ENCODE data around the gene JAG1.

Gene JAG1

DNA sequence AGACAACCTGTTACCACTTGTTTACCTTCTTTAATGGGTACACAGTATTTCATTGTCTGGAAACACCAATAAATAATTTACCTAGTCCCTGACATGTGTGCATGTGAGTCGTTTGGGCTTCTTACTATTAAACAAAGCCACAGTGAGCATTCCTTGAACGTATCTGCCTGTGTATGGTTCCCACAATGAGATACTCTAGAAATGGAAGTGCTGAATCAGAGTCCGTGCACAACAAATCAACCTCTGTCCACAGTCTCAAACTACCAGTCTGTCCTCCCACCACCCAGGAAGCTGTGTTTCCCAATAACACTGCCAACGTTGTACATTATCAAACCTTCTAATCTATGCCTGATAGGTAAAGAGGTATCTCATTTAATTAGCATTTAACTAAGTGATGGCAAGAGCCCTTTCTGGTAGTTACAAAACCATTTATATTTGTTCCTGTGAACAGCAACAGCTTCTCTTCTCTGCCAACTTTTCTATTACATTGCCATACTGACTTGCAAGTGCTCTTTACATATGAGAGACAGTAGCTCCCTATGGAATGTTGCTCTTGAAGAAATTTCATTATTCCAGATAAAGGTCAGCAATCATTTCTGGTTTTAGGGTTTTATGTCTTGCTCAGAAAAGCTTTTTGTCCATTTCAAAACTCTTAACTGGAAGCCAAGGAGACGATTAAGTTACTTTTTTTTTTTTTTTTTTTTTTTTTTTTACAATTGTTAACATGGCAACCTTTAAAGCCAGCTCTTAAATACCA, 14.7 kb downstream of the JAG1 start:
- Histone ChIP-seq H3K9me3 (ENCODE audit: control insufficient read depth, low read length) (no peaks in the 10 kb centered on the region), H3K4me1 (ENCODE audit: control insufficient read depth, insufficient read depth, low read length) (peaks cover 21% of the 10 kb centered on the region), H3K27me3 (replicated peaks; ENCODE audit: control insufficient read depth, insufficient read depth, low read length) (no peaks in the 10 kb centered on the region), H3K36me3 (ENCODE audit: control insufficient read depth, insufficient read depth, low read length, severe bottlenecking) (peaks cover 89% of the 10 kb centered on the region), H3K4me3 (ENCODE audit: low read length) (no peak overlapping the region), H3K9ac (ENCODE audit: low read length) (no peak overlapping the region)
- no peak for DNase-seq (ENCODE audit: low read depth)

DNA sequence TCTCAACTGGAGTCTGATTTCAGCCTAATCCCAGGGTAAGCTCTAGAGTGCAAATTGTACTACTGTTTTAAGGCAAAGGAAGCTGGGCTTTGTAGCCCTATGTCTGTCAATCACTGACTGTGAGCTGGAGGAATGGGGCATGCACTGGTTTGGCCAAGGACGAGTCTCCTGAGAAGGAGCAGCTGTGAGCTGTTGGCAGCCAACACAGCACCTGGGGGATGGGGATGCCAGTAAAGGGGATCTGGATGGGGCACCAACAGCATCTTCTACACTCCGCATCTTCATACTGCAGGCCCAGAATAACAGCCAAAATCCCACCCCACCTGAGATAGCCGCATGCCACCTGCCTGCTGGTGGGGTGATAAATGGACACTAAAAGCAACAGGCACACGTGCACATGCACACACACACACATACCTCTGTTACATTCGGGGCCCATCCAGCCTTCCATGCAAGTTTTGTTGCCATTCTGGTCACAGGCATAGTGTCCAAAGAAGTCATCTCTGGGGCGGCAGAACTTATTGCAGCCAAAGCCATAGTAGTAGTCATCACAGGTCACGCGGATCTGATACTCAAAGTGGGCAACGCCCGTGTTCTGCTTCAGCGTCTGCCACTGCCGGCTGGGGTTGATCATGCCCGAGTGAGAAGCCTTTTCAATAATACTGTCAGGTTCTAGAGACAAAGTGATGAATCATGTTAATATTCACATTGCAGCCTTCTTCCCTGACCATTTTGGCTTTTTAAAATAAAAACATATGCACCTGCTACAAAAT, 15.6 kb downstream of the JAG1 start:
- H3K36me3 ChIP-seq (ENCODE audit: control insufficient read depth, insufficient read depth, low read length, severe bottlenecking), result peaks cover 81% of the 10 kb centered on the region
- H3K4me3 ChIP-seq (ENCODE audit: low read length), result no peak overlapping the region
- no peaks in the 10 kb centered on the region for H3K9me3 ChIP-seq (ENCODE audit: control insufficient read depth, low read length)
- DNase-seq (ENCODE audit: low read depth), result no peak
- H3K27me3 ChIP-seq (replicated peaks; ENCODE audit: control insufficient read depth, insufficient read depth, low read length), result no peaks in the 10 kb centered on the region
- H3K4me1 ChIP-seq (ENCODE audit: control insufficient read depth, insufficient read depth, low read length), result peaks cover 28% of the 10 kb centered on the region
- no peak overlapping the region for H3K9ac ChIP-seq (ENCODE audit: low read length)

DNA sequence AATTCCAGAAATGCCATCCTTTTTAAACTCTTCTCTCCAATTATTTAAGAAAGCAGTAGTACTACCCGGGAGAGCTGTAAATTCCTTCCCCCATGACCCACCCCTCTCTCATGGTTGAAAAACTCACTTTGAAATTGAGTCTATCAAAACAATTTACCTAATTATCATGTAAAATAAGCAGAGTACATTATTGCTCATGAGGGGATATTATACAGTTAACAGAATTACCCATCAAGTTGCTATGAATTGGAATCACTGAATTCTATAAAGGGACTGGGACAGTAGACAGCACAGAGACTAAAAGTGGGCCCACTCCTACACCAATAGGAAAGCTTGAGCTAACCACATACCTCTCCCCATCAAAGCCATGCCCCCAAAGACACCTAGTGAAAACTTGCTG, 16.3 kb downstream of the JAG1 start:
- Histone ChIP-seq H3K36me3 (ENCODE audit: control insufficient read depth, insufficient read depth, low read length, severe bottlenecking) (peaks cover 74% of the 10 kb centered on the region), H3K4me1 (ENCODE audit: control insufficient read depth, insufficient read depth, low read length) (peaks cover 35% of the 10 kb centered on the region), H3K4me3 (ENCODE audit: low read length) (no peak overlapping the region), H3K9ac (ENCODE audit: low read length) (no peak overlapping the region), H3K9me3 (ENCODE audit: control insufficient read depth, low read length) (no peaks in the 10 kb centered on the region), H3K27me3 (replicated peaks; ENCODE audit: control insufficient read depth, insufficient read depth, low read length) (no peaks in the 10 kb centered on the region)
- DNase-seq (ENCODE audit: low read depth), result no peak

DNA sequence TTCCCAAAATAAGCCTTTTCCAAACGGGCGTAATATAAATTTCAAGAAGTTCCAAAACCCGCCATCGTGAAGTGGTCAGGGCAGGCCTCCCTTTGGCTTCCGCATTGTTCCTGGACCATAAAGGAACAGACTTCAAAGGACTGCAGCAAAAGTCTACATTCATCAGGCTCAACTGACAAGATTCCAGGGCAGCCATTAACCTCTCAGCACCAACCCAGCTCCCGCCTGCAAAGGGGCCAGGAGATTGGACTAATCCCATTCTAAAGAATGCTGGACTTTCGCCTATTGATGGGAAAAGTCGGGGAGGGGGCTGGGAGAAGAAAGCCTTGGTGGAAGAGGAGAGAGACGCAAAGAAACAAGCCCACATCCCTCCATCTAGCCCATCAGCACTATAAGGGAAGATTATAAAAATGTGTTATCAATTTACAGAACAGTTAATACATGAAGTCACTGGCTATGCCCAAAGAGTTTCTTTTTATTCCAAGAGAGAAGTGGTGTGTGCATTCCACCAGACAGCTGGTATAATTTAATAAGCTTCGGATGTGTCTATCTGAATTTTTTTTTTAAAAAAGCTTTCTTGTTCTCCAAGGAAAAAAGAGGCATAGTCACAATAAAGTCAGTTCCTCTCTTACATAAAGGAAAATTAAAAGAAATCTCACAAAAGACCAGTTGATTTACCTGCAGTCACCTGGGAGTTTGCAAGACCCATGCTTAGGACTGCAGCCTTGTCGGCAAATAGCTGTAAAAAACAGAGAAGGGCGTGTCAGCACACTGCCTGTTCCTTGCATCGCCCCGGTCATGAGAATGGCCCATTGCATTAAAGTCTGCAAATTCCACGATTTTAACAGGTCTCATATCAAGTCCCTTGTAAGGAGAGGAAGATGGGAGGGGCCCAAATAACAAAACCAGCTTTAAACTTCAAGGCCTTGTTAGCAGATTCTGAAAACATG, 17.8 kb downstream of the JAG1 start:
- Histone ChIP-seq H3K9ac (ENCODE audit: low read length) (no peak overlapping the region), H3K9me3 (ENCODE audit: control insufficient read depth, low read length) (no peaks in the 10 kb centered on the region), H3K27me3 (replicated peaks; ENCODE audit: control insufficient read depth, insufficient read depth, low read length) (no peaks in the 10 kb centered on the region), H3K4me1 (ENCODE audit: control insufficient read depth, insufficient read depth, low read length) (peaks cover 37% of the 10 kb centered on the region), H3K4me3 (ENCODE audit: low read length) (no peak overlapping the region), H3K36me3 (ENCODE audit: control insufficient read depth, insufficient read depth, low read length, severe bottlenecking) (peaks cover 74% of the 10 kb centered on the region)
- DNase-seq (ENCODE audit: low read depth), result no peak

DNA sequence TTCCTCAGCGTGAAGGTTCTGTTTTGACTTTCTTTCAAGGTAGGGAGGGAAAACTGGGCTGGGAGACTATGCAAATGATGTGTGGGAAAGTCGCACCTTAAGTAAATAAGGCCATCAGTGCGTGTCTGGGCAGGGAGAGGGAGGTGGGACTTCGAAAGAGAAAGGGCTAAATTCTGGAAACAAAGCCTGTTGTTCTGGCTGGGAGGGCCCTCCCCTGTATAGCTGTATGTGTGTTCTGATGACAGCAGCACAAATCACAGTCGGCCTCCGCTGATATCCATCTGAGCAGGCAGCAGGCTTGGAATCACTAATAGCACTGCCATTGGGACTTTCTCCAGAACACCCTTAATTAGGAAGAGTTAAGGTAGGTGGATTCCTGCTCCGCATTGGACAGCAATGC, 19.2 kb downstream of the JAG1 start:
- H3K27me3 ChIP-seq (replicated peaks; ENCODE audit: control insufficient read depth, insufficient read depth, low read length), result no peaks in the 10 kb centered on the region
- H3K4me3 ChIP-seq (ENCODE audit: low read length), result no peak overlapping the region
- peaks cover 27% of the 10 kb centered on the region for H3K4me1 ChIP-seq (ENCODE audit: control insufficient read depth, insufficient read depth, low read length)
- peak overlapping the region; percentile 38 for H3K9ac ChIP-seq (ENCODE audit: low read length)
- H3K9me3 ChIP-seq (ENCODE audit: control insufficient read depth, low read length), result no peaks in the 10 kb centered on the region
- H3K36me3 ChIP-seq (ENCODE audit: control insufficient read depth, insufficient read depth, low read length, severe bottlenecking), result peaks cover 74% of the 10 kb centered on the region
- DNase-seq (ENCODE audit: low read depth), result no peak

DNA sequence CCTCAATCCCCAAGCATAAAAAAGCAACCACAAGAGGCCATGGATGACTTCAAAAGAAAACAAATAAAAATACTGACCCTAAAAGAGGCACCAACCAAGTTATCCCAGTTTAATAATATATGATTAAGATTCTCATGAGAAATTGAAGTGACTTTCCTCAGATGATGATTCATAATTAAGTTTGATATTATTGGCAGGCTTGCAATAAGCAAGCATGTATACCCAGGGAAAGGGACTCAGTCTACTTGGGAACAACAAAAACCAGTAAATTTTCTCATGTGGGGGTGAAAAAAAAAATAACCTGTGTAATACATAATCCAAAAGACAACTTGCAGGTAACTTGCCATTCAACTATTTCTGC, 19.6 kb downstream of the JAG1 start:
- H3K4me3 ChIP-seq (ENCODE audit: low read length), result peak overlapping the region; percentile 73
- peaks cover 76% of the 10 kb centered on the region for H3K36me3 ChIP-seq (ENCODE audit: control insufficient read depth, insufficient read depth, low read length, severe bottlenecking)
- peaks cover 27% of the 10 kb centered on the region for H3K4me1 ChIP-seq (ENCODE audit: control insufficient read depth, insufficient read depth, low read length)
- no peak for DNase-seq (ENCODE audit: low read depth)
- H3K9me3 ChIP-seq (ENCODE audit: control insufficient read depth, low read length), result no peaks in the 10 kb centered on the region
- peak overlapping the region; percentile 38 for H3K9ac ChIP-seq (ENCODE audit: low read length)
- no peaks in the 10 kb centered on the region for H3K27me3 ChIP-seq (replicated peaks; ENCODE audit: control insufficient read depth, insufficient read depth, low read length)

DNA sequence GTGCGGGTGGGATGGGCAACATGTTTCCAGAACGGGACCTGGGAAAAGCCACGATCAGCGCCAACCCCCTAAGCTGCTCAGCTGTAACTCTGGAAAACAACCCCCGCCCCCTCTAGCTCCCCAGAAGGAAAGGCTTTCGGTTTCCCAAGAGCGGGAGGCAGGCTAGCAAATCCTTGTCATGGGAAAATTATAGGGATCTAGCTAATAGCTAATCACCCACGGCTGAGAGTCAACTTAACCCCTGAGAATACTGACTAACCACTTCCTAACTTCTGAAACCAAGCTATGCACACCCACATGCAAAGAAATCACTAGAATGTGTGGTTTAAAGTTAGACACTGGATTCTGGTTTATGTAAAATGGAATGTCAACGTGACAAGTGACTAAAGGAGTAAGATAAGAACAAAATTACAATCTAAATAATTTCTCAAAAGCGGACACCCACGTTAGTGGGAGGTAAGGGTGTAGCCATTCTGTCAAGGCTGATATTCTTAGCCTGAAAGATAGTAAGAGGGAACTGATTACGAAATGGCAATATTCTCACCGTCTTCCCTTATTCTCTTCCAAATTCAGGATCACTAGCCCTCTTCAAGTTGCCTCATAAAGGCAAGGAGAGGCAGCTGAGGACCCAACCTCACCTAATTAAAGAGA, 20.1 kb downstream of the JAG1 start:
- Histone ChIP-seq H3K9me3 (ENCODE audit: control insufficient read depth, low read length) (no peaks in the 10 kb centered on the region), H3K9ac (ENCODE audit: low read length) (peak overlapping the region; percentile 38), H3K4me3 (ENCODE audit: low read length) (peak overlapping the region; percentile 73), H3K36me3 (ENCODE audit: control insufficient read depth, insufficient read depth, low read length, severe bottlenecking) (peaks cover 82% of the 10 kb centered on the region), H3K27me3 (replicated peaks; ENCODE audit: control insufficient read depth, insufficient read depth, low read length) (no peaks in the 10 kb centered on the region), H3K4me1 (ENCODE audit: control insufficient read depth, insufficient read depth, low read length) (peaks cover 27% of the 10 kb centered on the region)
- no peak for DNase-seq (ENCODE audit: low read depth)

DNA sequence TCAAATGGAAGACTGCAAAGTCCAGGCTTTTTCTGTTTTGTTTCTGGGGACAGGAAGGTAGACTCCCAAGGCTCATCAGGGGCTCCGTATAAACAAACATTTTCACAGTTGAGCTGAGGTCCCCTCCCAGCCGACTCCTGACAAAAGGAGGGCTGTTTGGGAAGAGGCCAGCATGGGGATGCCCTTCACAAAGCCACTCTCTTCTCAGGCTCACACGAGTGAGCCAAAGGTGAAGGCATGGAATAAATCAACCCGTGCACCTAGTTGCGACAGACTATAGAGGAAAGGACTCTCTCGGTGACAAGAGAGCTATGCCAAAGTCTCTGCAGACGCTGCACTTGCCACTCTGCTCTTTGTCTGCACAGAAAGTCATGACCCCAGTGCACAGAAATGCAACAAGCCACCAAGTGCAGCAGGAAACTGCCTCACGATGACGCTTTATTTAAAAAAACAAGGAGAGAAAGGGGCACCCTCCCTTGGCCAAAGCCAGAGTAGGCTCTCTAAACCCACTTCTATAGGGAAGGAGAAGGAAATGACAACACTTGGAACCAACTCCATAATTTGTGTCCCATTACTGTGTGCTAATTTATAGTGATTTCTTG, 21.0 kb downstream of the JAG1 start:
- H3K4me1 ChIP-seq (ENCODE audit: control insufficient read depth, insufficient read depth, low read length), result peaks cover 27% of the 10 kb centered on the region
- peak overlapping the region; percentile 38 for H3K4me3 ChIP-seq (ENCODE audit: low read length)
- peaks cover 83% of the 10 kb centered on the region for H3K36me3 ChIP-seq (ENCODE audit: control insufficient read depth, insufficient read depth, low read length, severe bottlenecking)
- H3K27me3 ChIP-seq (replicated peaks; ENCODE audit: control insufficient read depth, insufficient read depth, low read length), result no peaks in the 10 kb centered on the region
- no peak overlapping the region for H3K9ac ChIP-seq (ENCODE audit: low read length)
- no peaks in the 10 kb centered on the region for H3K9me3 ChIP-seq (ENCODE audit: control insufficient read depth, low read length)
- DNase-seq (ENCODE audit: low read depth), result no peak

DNA sequence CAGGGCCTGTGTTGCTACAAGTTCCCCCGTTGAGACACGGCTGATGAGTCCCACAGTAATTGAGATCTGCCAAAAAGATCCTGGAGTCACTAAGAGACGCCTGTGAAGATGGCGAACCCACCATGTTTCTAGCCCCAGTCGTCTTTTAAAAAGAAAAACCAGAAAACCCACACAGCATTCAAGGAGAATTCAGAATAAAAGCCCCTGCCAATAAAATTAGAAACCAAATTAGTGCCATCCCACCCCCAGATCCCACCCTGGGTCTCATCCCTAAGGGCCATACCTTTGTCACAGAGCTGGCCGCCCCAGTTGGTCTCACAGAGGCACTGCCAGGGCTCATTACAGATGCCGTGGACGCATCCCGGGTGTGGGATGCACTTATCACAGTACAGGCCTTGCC, 21.6 kb downstream of the JAG1 start:
- Histone ChIP-seq H3K9me3 (ENCODE audit: control insufficient read depth, low read length) (no peaks in the 10 kb centered on the region), H3K9ac (ENCODE audit: low read length) (no peak overlapping the region), H3K27me3 (replicated peaks; ENCODE audit: control insufficient read depth, insufficient read depth, low read length) (no peaks in the 10 kb centered on the region), H3K36me3 (ENCODE audit: control insufficient read depth, insufficient read depth, low read length, severe bottlenecking) (peaks cover 83% of the 10 kb centered on the region), H3K4me3 (ENCODE audit: low read length) (no peak overlapping the region), H3K4me1 (ENCODE audit: control insufficient read depth, insufficient read depth, low read length) (peaks cover 27% of the 10 kb centered on the region)
- no peak for DNase-seq (ENCODE audit: low read depth)

DNA sequence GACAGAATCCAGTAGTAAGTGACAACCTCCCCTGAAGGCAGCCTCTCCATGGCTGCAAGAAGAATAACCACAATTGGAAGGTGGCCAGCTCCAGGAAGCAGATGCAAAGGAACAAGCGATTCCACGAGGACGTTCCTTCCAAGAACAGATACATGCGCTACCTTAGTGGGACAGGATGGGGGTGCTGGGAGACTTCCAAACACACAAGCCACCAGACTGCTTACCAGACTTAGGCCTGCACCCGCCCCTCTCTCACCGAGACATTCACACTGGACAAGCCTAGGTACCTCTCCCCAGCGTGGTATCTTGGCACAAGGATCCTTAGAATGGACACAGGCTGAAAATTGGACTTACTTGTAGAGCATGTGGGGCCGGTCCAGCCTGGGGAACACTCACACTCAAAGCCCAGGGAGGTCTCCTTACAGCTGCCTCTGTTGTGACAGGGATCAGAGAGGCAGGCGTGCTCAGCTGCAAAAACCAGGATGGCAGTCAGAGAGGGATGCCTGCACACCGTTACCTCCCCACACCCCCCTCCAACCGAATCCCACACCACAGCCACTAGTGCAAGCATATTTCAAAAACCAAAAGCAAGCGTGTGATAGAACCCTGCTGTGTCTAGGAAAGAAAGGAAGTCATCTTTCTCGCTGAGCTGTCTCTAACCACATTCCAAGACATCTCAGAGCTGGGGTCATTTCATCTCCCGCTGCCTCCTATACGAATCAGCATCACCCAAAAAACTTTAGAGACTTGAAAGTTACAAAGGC, 22.4 kb downstream of the JAG1 start:
- no peak for DNase-seq (ENCODE audit: low read depth)
- Histone ChIP-seq H3K27me3 (replicated peaks; ENCODE audit: control insufficient read depth, insufficient read depth, low read length) (no peaks in the 10 kb centered on the region), H3K9ac (ENCODE audit: low read length) (no peak overlapping the region), H3K36me3 (ENCODE audit: control insufficient read depth, insufficient read depth, low read length, severe bottlenecking) (peaks cover 83% of the 10 kb centered on the region), H3K4me1 (ENCODE audit: control insufficient read depth, insufficient read depth, low read length) (peaks cover 27% of the 10 kb centered on the region), H3K4me3 (ENCODE audit: low read length) (no peak overlapping the region), H3K9me3 (ENCODE audit: control insufficient read depth, low read length) (no peaks in the 10 kb centered on the region)
